Measurements from ENCODE around the gene KCNK6.

The KCNK6 gene

DNA sequence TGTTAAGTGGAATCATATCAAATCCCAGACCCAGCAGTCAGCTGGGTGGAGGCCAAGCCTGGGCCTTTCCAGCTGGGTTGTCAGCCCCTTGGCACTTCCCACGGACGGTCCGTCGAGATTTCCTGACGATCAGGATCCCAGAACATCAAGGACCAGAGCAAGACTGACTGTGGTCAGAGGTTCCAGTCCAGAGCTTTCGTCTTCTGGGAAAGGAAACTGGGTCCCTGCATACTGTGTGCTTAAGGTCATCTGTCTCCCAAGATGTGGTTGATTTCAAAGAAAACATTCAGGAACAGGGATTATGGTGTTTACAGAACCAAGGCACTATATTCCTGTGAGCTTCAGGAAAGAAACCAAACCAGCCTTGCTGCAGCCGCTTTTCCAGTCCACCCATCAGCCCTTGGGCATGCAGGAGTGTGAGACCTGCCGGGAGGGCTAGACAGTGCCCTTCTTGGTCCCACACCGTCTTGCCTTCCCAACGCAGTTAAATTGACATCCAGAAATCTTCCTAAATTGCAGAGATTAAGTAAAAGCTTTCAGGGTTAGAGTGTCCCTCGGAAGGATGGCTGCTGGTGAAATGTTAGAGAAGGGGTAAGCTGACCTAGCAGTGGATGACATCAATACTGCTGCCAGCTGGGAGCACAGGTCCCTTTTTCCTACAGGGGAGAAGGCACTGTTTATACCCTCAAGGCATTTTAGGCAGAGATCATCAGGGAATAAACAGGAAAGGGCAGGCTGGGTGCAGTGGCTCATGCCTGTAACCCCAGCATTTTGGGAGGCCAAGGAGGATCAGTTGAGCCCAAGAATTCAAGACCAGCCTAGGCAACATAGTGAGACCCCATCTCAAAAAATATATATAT lies 20.6 kb upstream of the KCNK6 start:
- DNase-seq: no peak

- DNase-seq: no peak
Measured at GRCh38 chr19:38303517-38304351, 15.9 kb upstream of the KCNK6 start, which contains the start of gene C19orf33. C19orf33 (plus strand) TSS chr19:38304251; CDS start chr19:38304262, 11 bp downstream.

DNA sequence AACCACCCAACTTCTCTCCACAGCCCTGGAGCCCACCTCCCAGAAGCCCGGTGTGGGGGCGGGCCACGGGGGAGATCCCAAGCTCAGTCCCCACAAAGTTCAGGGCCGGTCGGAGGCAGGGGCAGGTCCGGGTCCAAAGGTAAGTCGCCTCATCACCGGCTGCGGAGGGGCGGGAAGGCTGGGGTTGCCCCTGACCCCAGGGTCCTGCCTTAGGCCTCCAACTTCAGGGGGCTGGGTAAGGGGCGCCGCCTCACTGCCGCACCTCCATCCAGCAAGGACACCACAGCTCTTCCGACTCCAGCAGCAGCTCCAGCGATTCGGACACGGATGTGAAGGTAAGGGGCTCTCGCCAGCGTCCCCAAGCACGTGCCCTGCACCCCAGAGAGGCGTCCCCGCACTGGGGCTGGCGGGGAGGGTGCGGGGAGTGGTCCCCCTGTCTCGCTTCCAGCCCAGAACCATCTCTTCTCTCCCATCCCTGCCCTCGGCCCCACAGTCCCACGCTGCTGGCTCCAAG lies 15.2 kb upstream of the KCNK6 start:
- no peak for DNase-seq

DNA sequence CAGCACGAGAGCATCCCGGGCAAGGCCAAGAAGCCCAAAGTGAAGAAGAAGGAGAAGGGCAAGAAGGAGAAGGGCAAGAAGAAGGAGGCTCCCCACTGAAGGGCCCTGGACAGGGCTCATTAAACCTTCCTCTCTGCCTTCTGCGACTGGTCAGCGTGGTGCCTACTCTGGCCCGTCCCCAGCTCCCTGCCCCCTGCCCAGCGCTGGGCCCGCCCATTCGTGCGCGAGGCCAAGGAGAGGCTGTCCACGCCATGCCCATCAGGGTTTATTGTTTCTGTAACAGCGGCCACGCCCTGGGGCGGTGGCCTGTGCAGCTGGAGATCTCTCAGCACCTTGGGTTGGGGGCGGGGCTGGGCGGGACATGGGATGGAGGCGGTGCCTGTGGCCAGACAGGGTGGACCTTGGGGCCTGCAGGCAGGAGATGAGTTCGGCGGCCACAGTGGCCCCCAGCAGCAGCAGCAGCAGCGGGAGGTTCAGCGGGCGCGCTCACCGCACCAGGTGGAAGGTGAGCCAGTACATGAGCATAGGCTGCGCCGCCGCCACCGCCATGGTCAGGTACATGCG lies 14.7 kb upstream of the KCNK6 start:
- DNase-seq: no peak

DNA sequence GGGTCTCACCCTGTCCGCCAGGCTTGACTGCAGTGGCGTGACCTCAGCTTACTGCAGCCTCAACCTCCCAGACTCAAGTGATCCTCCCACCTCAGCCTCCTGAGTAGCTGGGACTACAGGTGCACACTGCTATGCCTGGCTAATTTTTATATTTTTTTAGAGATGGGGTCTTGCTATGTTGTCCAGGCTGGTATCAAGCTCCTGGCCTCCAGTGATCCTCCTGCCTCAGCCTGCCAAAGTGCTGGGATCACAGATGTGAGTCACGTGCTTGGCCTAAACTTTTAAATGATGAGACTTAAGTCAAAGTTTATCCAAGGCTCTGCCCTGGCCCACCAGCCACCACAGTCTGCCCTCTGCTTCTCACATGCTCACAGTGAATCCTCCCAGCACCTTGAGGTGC lies 13.4 kb upstream of the KCNK6 start:
- DNase-seq: no peak

- no peak for DNase-seq
Measured at GRCh38 chr19:38307076-38307475, 12.6 kb upstream of the KCNK6 start.

- no peak for DNase-seq
Measured at GRCh38 chr19:38307597-38307996, 12.0 kb upstream of the KCNK6 start.

DNA sequence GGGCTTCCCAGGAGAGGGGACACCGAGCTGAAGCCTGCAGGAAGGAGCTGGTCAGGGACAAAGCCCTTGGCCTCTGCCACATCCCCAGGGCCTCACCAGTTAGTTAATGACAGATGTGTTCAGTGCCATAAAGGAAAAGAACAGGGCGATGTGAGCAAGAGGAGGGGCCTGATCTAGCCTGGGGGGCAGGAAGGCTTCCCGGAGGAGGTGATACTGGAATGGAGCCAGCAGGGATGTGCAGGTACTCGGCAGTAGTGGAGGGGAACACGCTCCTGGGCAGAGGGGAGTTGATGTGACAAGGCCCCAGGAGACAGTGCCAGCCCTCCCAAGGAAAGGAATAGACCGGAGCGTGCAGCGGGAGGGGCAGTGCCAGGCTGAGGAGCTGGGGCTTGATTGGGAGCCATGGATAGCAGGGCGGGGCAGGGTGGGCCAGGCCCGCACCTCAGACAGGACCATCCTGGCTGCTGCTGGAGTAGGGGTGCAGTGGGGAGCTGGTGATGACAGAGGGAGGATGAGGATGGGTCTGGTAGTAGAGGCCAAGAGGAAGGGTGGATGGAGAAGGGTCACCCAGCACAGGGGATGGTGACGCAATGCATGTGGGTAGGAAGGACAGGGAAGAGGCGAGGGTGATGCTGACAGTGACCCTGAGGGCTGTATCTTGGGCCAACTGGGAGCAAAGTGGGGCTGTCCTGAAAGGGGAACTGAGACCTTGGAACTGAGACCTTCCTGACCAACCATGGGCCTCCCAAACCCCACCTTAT lies 11.5 kb upstream of the KCNK6 start:
- no peak for DNase-seq

- DNase-seq: no peak
Measured at GRCh38 chr19:38308926-38309614, 10.6 kb upstream of the KCNK6 start.

- no peak for DNase-seq
Measured at GRCh38 chr19:38309615-38310278, 9.9 kb upstream of the KCNK6 start.

- no peak for DNase-seq
Measured at GRCh38 chr19:38310279-38310670, 9.4 kb upstream of the KCNK6 start.

- DNase-seq: no peak
Measured at GRCh38 chr19:38310986-38311385, 8.7 kb upstream of the KCNK6 start.

GRCh38 chr19:38315657-38316476 lies 3.8 kb upstream of the KCNK6 start, which contains the start of gene YIF1B:
YIF1B (minus strand) TSS chr19:38315947; CDS start chr19:38315917, 30 bp downstream.
- DNase-seq: peak; percentile 96

- DNase-seq: no peak
Measured at GRCh38 chr19:38316477-38317067, 3.1 kb upstream of the KCNK6 start.

DNA sequence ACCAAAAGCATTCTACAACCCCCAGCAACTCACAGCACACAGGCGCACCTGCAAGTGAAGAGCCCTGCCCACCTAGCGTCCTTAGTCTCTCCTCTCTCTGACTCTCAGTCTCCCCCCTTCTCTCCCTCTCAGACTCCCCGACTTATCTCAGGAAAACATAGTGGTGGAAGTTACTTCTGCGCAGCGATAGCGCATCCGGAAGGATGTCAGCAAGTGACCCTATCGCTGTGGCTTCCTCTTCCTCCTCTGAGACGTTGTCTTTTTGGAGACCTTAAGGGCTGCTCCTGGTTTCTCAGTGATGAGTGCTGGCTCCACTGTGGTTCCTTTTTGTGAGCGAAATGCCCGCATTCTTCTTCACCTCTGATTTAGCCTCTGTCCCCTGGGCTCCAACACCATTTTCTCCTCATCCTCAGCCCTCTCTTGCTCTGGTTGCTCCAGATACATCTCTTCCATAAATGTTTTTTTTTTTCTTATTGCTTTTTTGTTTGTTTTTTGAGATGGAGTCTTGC lies 2.5 kb upstream of the KCNK6 start:
- DNase-seq: no peak

DNA sequence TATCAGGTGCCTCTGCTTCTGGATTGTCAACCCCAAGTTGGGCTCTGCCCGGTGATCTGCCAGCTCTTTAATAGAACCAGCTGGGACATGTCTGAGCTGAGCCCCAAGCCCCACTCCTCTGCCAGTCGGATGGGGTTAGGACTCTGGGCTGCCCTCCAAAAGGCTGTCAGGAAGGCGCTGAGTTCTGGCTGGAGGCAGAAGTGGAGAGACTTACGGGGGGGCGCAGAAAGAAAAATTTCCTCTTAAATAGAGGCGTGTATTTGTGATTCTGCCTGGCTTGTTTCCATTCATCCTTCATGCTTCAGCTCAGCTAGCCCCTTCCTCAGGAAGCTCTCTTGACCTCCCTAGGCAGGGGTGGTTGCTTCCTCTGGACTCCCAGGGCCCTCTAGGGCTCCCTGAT lies 985 bp upstream of the KCNK6 start:
- no peak for DNase-seq

DNA sequence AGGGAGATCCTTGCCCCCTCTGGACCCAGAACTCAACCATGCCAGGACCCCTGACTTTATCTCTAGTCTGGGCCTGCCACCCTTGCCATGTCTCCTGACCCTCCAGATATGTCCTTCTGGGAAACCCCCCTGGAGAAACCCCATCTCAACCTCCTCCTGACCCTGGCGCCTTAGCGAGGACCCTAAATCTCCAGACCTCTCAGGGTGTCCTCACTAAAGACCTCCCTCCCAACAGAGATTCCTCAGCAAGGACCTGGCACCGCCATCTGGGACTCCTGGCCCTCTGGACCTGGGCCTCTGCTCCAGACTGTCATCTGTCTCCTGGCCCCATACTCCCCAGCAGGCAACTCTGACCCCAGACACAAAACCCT lies 1.3 kb downstream of the KCNK6 start:
- DNase-seq: no peak

- no peak for DNase-seq
Measured at GRCh38 chr19:38321646-38322196, 2.1 kb downstream of the KCNK6 start.

DNA sequence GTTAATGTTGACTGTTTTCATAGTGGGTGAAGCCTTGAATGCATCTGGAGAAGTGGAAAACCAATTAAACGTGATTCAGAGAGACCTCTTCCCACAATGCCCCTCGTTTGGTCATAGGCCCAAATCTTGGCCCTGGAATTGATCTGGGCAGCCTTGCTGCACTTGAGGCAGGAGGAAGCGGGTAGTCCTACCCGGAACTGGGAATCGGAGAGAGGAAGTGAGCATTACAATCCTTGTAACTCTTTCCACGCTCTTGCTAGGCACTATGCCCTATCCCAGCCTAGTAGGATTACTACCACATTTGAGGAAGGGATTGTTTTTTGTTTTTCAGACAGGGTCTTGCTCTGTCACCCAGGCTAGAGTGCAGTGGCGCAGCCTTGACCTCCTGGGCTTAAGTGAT lies 3.6 kb downstream of the KCNK6 start:
- DNase-seq: no peak

- no peak for DNase-seq
Measured at GRCh38 chr19:38324431-38324830, 4.8 kb downstream of the KCNK6 start.
